ENCODE results near the gene EFNA4.

EFNA4 gene

DNA sequence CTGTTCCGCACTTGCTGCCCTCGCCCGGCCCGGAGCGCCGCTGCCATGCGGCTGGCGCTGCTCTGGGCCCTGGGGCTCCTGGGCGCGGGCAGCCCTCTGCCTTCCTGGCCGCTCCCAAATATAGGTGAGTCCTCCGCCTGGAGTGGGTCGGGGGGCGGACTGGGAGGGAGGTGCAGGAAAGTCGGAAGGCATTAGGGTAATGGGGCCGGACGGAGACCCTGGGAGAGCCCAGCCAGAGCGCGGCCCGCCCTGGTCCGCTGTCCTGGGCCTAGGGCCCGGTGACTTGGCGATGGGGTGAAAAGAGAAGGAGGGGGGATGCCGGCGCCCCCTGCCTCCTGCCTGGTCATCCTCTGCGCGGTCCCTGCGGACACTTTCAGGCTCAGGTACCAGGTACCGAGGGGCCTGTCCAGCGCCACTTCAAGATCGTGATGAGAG, 12.2 kb upstream of the EFNA4 start:
- DNase-seq (ENCODE audit: low read depth in 2 of 3, low spot score in 1 of 3): no peak

DNA sequence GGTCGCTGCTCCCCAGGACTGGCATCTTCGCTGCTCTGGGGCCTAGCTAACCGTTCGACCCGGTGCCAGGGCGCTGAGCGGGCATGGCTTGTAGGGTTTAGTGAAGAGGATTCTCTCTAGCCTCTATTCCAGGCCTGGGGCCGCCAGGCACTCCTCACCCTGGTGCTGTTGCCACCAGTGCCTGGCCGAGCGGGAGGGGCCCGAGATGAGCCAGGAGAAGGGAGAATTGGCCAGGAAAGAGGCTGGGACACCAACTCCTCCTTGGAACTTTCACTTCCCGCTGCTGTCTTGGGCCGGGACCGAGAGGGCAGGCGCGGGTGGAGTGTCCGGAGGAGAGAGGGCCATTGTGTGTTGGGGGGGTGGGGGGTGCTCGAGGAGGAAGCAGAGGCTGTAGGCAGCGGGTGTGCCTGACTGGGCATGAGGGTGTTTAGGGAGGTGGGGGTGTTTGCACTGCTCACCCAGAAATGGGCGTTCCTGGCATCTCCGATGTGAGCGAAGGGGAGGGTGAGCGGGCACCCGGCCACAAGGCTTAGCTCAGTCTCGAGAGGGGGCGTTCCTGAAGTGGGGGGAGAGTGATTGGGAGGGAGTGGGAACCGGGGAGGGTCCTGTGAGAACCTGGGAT, 11.7 kb upstream of the EFNA4 start:
- DNase-seq (ENCODE audit: low read depth in 2 of 3, low spot score in 1 of 3): no peak

DNA sequence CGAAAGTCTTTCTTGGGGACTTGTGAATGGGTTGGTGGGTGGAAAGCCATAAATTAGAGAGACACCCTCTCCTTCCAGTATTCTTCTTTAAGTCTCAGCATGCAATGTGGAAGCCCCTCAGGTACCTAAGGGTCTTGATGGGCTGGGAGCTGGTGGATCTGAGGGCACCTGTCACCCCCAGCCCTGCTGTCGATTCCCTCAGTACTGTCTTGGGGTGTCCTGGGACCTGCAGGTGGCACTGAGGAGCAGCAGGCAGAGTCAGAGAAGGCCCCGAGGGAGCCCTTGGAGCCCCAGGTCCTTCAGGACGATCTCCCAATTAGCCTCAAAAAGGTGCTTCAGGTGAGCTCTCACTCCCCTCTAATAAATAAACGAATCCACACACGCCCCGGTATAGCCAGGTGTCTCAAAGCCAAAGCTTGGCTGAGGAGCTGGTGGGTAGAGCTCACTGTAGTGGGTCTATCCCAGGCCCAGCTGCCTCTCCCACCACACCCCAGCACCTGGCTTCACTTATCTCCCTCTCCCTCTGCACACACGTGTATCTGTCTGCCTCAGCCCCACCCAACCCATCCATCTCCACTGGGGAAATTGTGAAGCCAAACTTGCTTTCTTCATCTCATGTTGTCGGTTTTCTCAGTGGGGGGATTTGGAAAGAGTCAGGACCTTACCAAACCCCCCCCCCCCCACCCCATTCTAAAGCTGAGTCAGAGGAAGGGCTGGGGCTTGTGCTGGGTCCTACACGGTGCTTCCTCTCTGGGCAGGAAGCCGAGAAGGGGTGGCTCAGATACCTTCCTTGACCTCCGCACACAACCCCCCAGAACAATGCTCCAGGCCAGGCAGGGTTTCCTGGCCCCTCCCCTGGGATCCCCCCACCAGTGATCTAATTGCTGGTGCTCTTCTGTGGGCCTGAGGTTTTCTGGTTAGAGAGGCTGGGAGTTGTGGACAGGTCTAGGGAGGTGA, 10.8 kb upstream of the EFNA4 start:
- no peak for DNase-seq (ENCODE audit: low read depth in 2 of 3, low spot score in 1 of 3)

DNA sequence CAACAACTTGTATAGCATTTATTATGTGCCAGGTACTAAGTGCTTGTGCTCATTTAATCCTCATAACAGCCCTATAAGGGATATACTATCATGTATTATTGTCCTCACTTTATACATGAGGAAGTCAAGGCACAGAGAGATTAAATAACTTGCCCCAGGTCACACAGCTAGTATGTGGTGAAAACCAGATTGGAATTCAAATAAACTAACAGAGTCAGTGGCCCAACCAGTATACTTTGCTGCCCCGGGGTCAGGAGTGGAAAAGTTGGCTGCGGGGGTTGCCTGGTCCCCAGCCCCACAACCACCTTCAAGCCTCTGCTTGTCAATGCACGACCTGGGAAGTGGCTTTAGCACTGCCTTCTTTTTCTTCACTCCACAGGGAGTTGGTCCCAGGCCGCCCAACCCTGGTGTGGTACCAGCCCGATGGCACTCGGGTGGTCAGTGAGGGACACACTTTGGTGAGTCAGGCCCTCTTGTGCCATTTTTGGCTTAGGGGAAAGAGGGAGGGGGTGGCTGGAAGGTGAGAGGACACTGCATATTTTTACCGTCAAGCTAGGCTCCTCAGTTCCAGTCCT, 9.9 kb upstream of the EFNA4 start:
- no peak for DNase-seq (ENCODE audit: low read depth in 2 of 3, low spot score in 1 of 3)

DNA sequence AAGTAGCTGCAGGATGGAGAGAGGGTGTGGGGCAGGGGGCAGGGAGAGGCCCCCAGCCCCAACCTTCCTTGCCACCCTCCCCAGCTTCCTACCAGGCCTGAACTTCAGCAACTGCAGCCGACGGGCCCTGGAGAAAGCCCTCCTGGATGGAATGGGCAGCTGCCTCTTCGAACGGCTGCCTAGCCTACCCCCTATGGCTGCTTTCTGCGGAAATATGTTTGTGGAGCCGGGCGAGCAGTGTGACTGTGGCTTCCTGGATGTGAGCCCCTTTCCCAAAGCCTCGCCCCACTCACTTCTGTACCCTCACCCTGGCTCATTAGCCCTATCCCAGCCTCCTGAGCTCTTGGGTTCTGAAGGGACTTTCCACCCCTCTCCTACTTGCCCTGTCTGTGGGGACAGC, 6.4 kb upstream of the EFNA4 start:
- DNase-seq (ENCODE audit: low read depth in 2 of 3, low spot score in 1 of 3): no peak

DNA sequence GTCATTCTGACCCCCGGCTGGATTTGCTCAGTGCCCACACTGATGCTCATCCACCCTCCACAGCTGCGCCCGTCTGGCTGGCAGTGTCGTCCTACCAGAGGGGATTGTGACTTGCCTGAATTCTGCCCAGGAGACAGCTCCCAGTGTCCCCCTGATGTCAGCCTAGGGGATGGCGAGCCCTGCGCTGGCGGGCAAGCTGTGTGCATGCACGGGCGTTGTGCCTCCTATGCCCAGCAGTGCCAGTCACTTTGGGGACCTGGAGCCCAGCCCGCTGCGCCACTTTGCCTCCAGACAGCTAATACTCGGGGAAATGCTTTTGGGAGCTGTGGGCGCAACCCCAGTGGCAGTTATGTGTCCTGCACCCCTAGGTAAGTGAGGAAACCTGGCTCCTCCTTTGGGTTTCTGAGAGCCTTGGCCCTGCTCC, 5.7 kb upstream of the EFNA4 start:
- no peak for DNase-seq (ENCODE audit: low read depth in 2 of 3, low spot score in 1 of 3)

DNA sequence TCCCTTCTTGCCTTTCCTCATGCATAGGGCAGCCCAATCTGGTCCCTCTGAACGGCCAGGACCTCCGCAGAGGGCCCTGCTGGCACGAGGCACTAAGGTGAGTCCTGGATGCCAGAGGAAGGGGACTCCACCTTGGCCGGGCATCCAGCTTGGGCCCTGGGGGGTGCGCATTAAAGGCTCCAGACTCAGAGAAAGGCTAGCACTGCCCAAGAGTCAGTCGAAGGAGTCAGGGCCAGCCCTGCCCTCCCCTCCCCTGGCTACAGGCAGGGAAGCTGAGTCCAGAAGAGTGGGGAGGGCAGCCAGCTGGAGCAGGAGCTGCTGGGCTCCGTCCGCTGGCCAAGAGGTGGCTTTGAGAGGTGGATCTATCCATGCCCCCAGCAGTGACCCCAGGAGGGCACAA, 2.8 kb upstream of the EFNA4 start:
- DNase-seq (ENCODE audit: low read depth in 2 of 3, low spot score in 1 of 3): no peak

DNA sequence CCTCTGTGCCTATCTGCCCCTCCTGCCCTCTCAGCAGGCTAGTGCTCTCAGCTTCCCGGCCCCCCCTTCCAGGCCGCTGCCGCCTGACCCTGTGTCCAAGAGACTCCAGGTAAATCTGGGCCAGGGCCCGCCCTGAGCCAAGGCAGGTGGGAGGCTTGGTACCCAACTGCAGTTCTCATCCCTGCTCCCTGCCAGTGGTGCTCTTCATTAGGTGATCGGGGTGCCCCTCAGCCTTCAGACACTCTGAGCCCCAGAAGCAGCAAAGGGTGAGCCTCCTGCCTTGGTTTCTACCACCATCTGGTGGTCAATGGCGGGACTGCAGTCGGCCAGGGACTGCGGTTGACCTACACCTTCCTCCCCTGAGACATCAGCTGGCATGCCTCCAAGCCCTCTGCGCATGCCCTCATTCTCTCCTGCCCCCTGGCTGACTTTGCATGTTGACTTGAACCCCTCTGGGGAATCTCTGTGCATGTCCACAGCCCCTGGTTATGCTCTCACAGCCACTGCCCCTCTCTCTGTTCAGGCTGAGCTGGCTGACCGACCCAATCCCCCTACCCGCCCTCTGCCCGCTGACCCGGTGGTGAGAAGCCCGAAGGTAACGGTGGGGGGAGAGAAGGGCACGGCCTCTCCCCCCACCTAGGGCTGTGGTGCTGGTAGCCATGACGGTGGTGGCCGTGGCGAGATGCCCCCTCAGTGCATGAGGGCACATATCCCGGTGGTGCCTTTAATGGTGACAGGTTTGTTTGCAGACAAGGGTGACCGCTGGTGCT, 2.0 kb upstream of the EFNA4 start:
- DNase-seq (ENCODE audit: low read depth in 2 of 3, low spot score in 1 of 3): peak; percentile 91 to 99 (median 92)

DNA sequence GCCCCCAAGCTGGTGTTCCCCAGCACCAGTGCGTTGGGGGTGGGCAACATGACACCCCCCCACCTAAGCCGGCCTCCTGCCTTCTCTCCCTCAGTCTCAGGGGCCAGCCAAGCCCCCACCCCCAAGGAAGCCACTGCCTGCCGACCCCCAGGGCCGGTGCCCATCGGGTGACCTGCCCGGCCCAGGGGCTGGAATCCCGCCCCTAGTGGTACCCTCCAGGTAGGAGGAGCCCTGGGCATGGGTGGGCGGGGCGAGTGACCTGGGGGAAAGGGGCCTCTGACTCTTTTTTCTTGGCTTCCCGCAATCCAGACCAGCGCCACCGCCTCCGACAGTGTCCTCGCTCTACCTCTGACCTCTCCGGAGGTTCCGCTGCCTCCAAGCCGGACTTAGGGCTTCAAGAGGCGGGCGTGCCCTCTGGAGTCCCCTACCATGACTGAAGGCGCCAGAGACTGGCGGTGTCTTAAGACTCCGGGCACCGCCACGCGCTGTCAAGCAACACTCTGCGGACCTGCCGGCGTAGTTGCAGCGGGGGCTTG, 1.3 kb upstream of the EFNA4 start:
- DNase-seq (ENCODE audit: low read depth in 2 of 3, low spot score in 1 of 3): no peak

DNA sequence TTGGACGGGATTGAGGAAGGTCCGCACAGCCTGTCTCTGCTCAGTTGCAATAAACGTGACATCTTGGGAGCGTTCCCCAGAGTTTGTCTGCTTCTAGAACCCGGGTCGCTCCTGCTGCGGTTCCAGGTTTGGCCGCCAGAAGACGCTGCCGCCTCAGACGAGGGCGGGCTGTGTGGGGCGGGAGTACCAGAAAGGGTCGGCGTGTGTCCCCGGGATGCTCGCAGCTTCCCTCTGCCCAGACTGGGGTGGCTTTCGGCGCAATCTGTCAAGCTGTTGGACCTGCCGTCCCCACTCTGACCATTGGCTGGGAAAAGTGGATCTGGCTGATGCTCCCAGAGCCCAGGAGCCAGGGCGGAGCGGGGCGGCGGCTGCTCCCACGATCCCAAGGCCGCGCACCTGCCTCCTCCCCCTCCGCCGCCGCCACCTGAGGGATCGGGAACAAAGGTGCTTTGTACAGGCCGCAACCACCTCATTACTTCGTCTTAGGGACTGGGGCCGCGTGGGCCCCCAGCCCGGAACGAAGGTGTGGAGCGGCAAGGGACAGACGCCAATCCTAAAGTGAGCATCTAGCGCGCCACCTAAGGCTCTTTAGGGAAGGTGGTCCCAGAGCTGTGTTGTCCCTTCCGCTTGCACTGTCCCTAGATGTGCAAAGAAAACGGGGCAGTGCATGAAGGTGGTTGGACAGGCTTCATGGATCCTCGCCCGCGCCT, 683 bp upstream of the EFNA4 start:
- DNase-seq (ENCODE audit: low read depth in 2 of 3, low spot score in 1 of 3): peak; percentile 65 to 91 (median 77)

DNA sequence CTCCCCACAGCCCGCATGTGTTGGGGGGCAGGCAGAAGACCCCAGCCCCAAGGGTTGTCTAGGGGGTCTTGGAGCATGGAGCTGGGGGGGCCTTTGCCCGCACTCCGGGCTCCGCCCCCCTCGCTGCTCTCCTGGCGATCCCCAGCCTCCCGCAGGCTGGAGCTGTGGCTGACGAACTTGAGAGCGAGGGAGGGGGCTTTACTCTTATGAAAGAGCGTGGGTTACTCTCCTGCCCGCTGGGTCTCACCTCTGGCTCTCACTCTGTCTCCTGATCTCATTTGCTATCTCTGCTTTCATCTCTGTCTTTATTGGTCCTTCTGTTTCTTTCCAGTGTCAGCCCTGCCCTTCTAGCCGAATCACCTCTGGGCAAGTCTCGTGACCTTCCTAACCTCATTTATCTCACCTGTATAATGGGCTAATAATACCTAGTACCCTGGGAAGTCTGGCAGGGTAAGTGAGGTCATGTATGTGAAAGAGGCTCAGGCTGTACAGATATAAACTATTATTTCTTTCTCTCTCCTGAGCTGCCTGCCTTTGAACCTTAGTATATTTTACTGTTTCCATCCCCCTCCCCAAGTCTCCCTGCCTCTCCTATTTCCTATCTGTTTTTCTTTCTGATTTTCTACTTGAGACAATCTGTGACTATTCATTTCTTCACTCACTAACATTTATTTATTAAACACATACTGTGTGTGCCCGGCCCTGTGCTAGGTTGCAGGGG, 731 bp downstream of the EFNA4 start:
- DNase-seq (ENCODE audit: low read depth in 2 of 3, low spot score in 1 of 3): no peak

DNA sequence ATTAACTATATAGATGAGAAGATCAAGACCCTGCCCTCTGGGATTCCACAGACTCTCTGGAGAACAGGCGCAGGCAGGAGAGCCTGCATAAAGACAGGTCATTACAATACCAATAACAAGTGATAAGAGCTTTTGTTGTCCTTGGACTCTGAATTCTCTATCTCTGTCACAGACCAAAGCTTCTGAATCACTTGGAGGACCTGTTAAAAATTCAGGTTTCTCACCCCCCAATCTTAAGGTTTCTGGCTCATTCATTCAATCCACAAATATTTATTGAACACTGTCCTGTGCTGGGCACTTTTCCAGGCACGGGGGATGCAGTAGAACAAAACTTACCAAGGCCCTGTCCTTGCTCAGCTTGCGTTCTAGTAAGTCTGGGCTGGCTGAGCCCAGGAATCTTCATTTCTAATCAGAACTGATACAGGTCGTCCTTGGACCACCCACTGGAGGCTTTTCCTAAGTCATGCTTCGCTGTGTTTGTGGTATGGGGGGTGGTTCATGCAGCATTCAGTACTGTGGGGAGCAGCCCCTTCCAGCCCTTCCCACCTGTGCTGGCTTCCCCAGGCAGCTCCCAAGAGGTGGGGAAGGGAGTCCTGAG, 1.4 kb downstream of the EFNA4 start:
- no peak for DNase-seq (ENCODE audit: low read depth in 2 of 3, low spot score in 1 of 3)

DNA sequence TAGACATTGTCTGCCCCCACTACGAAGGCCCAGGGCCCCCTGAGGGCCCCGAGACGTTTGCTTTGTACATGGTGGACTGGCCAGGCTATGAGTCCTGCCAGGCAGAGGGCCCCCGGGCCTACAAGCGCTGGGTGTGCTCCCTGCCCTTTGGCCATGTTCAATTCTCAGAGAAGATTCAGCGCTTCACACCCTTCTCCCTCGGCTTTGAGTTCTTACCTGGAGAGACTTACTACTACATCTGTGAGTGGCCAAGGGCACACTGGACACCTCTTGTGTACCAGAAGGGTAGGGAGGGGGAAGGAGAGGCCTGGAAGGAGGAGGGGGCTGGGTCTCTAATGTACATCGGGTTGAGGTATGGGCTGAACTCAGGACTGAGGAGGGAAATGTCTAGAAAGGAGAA, 3.2 kb downstream of the EFNA4 start:
- DNase-seq (ENCODE audit: low read depth in 2 of 3, low spot score in 1 of 3): no peak

DNA sequence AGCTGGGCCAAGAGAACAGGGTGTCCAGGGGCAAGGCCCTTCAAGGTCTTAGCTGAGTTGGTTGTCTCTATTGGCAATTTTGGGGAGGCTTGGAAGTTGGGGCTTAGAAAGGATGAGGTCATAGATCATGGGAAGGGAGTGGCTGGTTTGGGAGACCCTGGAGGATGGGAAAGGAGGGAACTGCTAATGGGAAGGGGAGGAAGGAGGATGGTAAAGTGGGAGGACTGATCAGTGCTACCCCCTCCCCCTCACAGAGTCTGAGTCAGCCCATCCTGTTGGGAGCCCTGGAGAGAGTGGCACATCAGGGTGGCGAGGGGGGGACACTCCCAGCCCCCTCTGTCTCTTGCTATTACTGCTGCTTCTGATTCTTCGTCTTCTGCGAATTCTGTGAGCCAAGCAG, 5.1 kb downstream of the EFNA4 start:
- no peak for DNase-seq (ENCODE audit: low read depth in 2 of 3, low spot score in 1 of 3)

DNA sequence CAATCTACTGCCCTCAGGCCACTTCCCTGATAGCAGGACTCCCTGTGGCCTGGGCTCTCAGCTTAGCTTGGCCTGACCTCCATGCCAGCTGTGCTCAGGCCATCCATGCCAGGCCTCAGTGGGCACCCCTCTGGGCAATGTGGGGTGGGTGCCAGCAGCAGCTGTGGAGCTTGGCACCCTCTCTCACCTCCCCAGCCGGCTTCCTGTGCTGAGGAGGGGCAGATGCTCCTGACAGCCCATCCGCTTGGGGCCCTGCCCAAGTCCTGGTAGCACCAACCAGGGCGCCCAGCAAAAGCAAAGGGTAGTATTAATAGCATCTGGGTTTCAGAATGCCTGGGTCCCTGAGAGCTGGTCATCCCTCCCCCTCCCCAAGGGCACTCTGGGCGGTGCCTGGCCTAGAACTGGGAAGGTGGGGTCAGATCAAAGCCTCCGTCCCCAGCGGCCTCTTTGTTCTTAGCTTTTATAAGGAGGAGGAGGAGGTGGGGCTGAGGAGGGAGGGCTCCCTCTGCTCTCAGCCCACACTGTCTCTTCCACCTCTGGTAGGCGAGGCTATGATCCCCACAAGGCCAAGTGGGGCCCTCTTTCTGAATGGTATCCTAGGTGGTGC, 6.1 kb downstream of the EFNA4 start:
- DNase-seq (ENCODE audit: low read depth in 2 of 3, low spot score in 1 of 3): no peak

DNA sequence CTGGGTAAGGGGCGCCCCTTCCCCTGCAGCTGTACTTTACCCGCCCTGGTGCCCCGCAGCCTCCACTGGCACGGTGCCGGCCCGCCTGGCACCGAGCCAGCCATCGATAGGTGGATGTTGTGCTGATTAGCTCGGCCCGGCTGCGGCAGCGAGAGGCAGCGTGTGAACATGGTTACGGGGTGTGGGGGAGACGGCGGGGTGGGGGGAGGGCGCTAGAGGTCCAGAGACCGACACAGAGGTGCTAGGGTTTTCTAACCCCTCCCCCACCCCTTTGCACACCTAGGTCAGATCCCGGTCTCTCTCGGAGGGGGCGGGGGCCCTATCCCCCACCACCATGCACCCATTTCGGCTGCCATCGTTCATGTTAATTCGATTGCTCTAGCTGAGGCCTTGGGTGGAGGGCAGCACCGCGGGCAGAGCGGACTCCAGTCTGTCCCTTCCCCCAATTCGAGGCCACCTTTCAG, 6.7 kb downstream of the EFNA4 start:
- no peak for DNase-seq (ENCODE audit: low read depth in 2 of 3, low spot score in 1 of 3)

DNA sequence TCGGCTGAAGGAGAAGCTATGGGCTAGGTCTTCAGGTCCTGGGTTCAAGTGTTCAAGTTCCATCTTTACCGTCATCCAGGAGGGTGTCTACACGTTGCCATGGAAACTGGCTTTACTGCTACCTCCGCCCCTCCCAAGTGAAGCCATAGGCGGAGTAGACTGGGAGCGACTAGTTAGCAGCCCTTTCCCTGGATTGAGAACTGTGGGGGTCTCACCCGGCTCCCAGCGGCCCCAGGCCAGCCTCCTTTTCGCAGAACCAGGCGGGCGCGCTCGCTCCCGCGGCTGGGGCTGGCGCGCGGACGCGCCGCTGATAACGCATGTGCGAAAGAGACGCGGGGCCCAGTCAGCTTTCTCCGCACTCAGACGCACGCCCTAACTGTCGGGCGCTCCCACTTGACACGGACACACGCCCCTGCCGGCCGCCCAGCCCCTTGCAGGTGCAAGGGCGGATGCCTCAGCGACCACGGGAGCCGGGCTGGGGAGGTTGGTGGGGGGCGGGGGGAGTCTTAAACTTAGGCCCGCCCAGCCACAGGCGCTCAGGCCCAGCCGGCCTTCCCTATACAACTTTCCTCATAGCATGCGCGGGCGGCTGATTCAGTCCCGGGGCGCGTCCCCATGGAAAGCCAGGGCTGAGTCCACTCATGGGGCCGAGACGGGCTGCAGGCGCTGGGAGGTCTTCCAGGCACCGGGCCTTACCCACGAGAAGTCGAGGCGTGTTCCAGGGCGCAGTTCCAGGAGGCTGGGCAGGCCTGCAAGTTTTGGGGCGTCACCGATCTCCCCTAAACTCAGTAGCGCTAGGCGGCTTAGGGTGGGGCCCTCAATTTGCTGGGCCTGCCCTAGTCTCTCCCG, 7.4 kb downstream of the EFNA4 start:
- peak in 2 of 3 donors; percentile 69 to 72 for DNase-seq (ENCODE audit: low read depth in 2 of 3, low spot score in 1 of 3)

DNA sequence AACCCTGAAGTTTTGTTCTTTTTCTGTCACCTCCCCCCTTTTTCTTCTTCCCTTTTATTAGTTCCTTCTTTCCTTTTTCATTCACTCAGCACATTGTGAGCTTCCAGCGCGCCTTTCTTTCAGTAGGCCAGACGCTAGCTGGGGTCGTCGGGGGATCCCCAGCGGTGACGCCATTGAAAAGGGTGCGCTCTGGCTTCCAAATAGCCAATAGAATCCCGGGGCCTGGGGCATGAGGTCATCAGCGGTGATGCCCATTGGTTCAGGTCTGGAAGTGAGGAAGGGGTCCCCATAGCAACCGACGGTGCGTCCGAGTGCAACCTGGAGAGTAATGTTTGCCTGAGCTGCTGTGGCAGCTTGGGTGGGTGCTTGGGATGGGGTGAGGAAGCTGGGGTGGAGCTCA, 8.2 kb downstream of the EFNA4 start:
- no peak for DNase-seq (ENCODE audit: low read depth in 2 of 3, low spot score in 1 of 3)
